ENCODE measurements around the gene YKT6. TPM values are rescaled to one million over a fixed set of nuclear protein-coding genes. Genes with fewer than 3 reads are reported as not detected.

The YKT6 gene
- polyA plus RNA-seq, 1 donor (not counting 4 experiments of a cell fraction or from before 2014, with no cell fraction given): 148 TPM

GRCh38 chr7:44177570-44178131, 23.1 kb upstream of the YKT6 start:
- Histone ChIP-seq H3K27me3 (ENCODE audit: control insufficient read depth, extremely low read depth, insufficient read depth, low read length) (peaks cover 9% of the 10 kb centered on the region), H3K4me1 (ENCODE audit: control insufficient read depth, extremely low read depth, insufficient read depth, low read length) (no peaks in the 10 kb centered on the region), H3K4me3 (ENCODE audit: control insufficient read depth in 2 of 3, extremely low read depth in 1 of 3, insufficient read depth in 2 of 3, low read depth in 1 of 3, low read length in 3 of 3) (no peak overlapping the region), H2AFZ (ENCODE audit: control insufficient read depth, low read length) (no peak overlapping the region), H3K27ac (ENCODE audit: control insufficient read depth, insufficient read depth, low read length) (no peak overlapping the region), H3K36me3 (ENCODE audit: control insufficient read depth in 2 of 2, extremely low read depth in 1 of 2, insufficient read depth in 2 of 2, low read length in 2 of 2) (no peaks in the 10 kb centered on the region), H4K20me1 (ENCODE audit: control insufficient read depth, extremely low read depth, insufficient read depth, low read length) (no peaks in the 10 kb centered on the region), H3K9ac (ENCODE audit: control insufficient read depth, extremely low read depth, insufficient read depth, low read length) (no peak overlapping the region), H3K4me2 (ENCODE audit: control insufficient read depth, extremely low read depth, insufficient read depth, low read depth, low read length) (no peak overlapping the region), H3K79me2 (ENCODE audit: control insufficient read depth, insufficient read depth, low read length) (no peaks in the 10 kb centered on the region), H3K9me3 (ENCODE audit: control insufficient read depth, low read depth, low read length) (peaks cover 6% of the 10 kb centered on the region), H3K9me1 (ENCODE audit: control insufficient read depth, extremely low read depth, insufficient read depth, low read length) (no peaks in the 10 kb centered on the region)
- dilution Hi-C loops (cut with MboI; ENCODE audit: extremely low pct_ligation_motif_present, low sequenced_read_pairs): no loop called here
- FAIRE-seq: no peak
- TF ChIP-seq CTCF (optimal IDR thresholded peaks at IDR 0.05 in 1 of 3, IDR thresholded peaks at IDR 0.05 in 1 of 3, conservative IDR thresholded peaks at IDR 0.05 in 1 of 3; ENCODE audit: extremely low read depth in 1 of 3, insufficient read depth in 2 of 3, low read length in 3 of 3) (no peak), EZH2 (IDR thresholded peaks at IDR 0.05; ENCODE audit: low read length) (no peak)
- no peak for DNase-seq (ENCODE audit: low read depth, low spot score)

- Histone ChIP-seq H3K36me3 (ENCODE audit: control insufficient read depth in 2 of 2, extremely low read depth in 1 of 2, insufficient read depth in 2 of 2, low read length in 2 of 2) (no peaks in the 10 kb centered on the region), H3K4me1 (ENCODE audit: control insufficient read depth, extremely low read depth, insufficient read depth, low read length) (peaks cover 15% of the 10 kb centered on the region), H3K9ac (ENCODE audit: control insufficient read depth, extremely low read depth, insufficient read depth, low read length) (no peak overlapping the region), H3K79me2 (ENCODE audit: control insufficient read depth, insufficient read depth, low read length) (no peaks in the 10 kb centered on the region), H3K4me3 (ENCODE audit: control insufficient read depth in 2 of 3, extremely low read depth in 1 of 3, insufficient read depth in 2 of 3, low read depth in 1 of 3, low read length in 3 of 3) (no peak overlapping the region), H3K27me3 (ENCODE audit: control insufficient read depth, extremely low read depth, insufficient read depth, low read length) (peaks cover 8% of the 10 kb centered on the region), H2AFZ (ENCODE audit: control insufficient read depth, low read length) (no peak overlapping the region), H3K9me3 (ENCODE audit: control insufficient read depth, low read depth, low read length) (peaks cover 9% of the 10 kb centered on the region), H3K27ac (ENCODE audit: control insufficient read depth, insufficient read depth, low read length) (no peak overlapping the region), H3K4me2 (ENCODE audit: control insufficient read depth, extremely low read depth, insufficient read depth, low read depth, low read length) (no peak overlapping the region), H4K20me1 (ENCODE audit: control insufficient read depth, extremely low read depth, insufficient read depth, low read length) (no peaks in the 10 kb centered on the region), H3K9me1 (ENCODE audit: control insufficient read depth, extremely low read depth, insufficient read depth, low read length) (no peaks in the 10 kb centered on the region)
- FAIRE-seq: no peak
- no peak for DNase-seq (ENCODE audit: low read depth, low spot score)
- dilution Hi-C loops (cut with MboI; ENCODE audit: extremely low pct_ligation_motif_present, low sequenced_read_pairs): no loop called here
- TF ChIP-seq EZH2 (IDR thresholded peaks at IDR 0.05; ENCODE audit: low read length) (no peak), CTCF (optimal IDR thresholded peaks at IDR 0.05 in 1 of 3, IDR thresholded peaks at IDR 0.05 in 1 of 3, conservative IDR thresholded peaks at IDR 0.05 in 1 of 3; ENCODE audit: extremely low read depth in 1 of 3, insufficient read depth in 2 of 3, low read length in 3 of 3) (no peak)
Measured at GRCh38 chr7:44180631-44181030, 20.1 kb upstream of the YKT6 start.

Data from keratinocyte (primary cell).